ENCODE measurements around the gene PLEKHH2.

- TF ChIP-seq CTCF (conservative IDR thresholded peaks at IDR 0.05 in 1 of 2, IDR thresholded peaks at IDR 0.05 in 1 of 2; ENCODE audit: extremely low read depth in 1 of 2, insufficient read depth in 1 of 2, low read depth in 1 of 2, low read length in 2 of 2), result no peak
- TF ChIP-seq EZH2 (IDR thresholded peaks at IDR 0.05; ENCODE audit: borderline replicate concordance, low read length), result no peak
Observed at GRCh38 chr2:43594875-43595274, 42.2 kb upstream of the PLEKHH2 start.
